Measurements from ENCODE around the gene MDGA2. TPM values are rescaled to one million over a fixed set of nuclear protein-coding genes. Genes with fewer than 3 reads are reported as not detected.

The MDGA2 gene
- total RNA-seq, 1 donor from 2014 or later, result 0.75 TPM

DNA sequence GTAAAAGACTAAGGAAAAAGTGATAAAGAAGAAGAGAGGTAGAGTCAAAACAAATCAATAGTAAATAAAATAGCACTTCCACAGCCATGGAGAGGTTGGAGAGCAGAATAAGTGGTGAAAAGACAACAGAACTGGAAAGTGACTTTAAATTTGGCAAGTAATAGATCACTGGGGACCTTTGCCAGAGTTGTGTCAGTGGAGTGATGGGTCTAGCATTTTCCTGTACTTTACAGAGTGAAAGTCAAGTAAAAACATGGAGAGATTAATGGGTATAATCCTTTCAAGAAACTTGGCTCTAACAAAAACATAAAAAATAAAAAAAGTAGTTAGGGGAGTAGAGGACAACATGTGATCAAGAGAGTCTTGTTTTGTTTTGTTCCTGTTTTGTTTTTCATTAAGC, 521.7 kb downstream of the MDGA2 start:
- Histone ChIP-seq H3K27me3 (ENCODE audit: control insufficient read depth, insufficient read depth, low read length) (no peaks in the 10 kb centered on the region), H3K36me3 (ENCODE audit: control insufficient read depth, insufficient read depth, low read length) (no peaks in the 10 kb centered on the region), H3K4me3 (ENCODE audit: low read depth, low read length) (no peak overlapping the region)
- DNase-seq (ENCODE audit: low read depth), result no peak
- TF ChIP-seq, protein P1, sequence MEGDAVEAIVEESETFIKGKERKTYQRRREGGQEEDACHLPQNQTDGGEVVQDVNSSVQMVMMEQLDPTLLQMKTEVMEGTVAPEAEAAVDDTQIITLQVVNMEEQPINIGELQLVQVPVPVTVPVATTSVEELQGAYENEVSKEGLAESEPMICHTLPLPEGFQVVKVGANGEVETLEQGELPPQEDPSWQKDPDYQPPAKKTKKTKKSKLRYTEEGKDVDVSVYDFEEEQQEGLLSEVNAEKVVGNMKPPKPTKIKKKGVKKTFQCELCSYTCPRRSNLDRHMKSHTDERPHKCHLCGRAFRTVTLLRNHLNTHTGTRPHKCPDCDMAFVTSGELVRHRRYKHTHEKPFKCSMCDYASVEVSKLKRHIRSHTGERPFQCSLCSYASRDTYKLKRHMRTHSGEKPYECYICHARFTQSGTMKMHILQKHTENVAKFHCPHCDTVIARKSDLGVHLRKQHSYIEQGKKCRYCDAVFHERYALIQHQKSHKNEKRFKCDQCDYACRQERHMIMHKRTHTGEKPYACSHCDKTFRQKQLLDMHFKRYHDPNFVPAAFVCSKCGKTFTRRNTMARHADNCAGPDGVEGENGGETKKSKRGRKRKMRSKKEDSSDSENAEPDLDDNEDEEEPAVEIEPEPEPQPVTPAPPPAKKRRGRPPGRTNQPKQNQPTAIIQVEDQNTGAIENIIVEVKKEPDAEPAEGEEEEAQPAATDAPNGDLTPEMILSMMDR (IDR thresholded peaks at IDR 0.05; ENCODE audit: insufficient read depth, low read length, poor library complexity, severe bottlenecking), result no peak

DNA sequence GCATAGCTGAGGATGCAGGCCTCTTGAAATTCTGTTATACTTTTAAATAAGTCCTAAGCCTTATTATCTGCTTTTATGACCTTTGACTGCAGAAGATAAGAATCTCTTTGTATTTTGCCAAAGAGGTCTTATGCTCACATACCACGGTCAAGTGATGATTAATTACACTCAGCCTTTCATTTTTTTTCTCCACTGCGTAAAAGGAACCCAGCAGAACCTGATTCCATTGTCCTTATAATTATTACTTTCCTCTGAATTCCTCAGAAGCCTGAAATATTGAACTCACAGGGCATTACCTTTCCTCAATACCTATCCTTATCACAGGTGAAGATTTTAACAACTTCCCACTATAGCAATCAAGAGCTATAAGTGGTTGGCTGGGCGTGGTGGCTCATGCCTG, 525.1 kb downstream of the MDGA2 start:
- Histone ChIP-seq H3K27me3 (ENCODE audit: control insufficient read depth, insufficient read depth, low read length) (no peaks in the 10 kb centered on the region), H3K36me3 (ENCODE audit: control insufficient read depth, insufficient read depth, low read length) (no peaks in the 10 kb centered on the region), H3K4me3 (ENCODE audit: low read depth, low read length) (no peak overlapping the region)
- DNase-seq (ENCODE audit: low read depth), result no peak
- TF ChIP-seq, protein P1 (IDR thresholded peaks at IDR 0.05; ENCODE audit: insufficient read depth, low read length, poor library complexity, severe bottlenecking), result no peak

DNA sequence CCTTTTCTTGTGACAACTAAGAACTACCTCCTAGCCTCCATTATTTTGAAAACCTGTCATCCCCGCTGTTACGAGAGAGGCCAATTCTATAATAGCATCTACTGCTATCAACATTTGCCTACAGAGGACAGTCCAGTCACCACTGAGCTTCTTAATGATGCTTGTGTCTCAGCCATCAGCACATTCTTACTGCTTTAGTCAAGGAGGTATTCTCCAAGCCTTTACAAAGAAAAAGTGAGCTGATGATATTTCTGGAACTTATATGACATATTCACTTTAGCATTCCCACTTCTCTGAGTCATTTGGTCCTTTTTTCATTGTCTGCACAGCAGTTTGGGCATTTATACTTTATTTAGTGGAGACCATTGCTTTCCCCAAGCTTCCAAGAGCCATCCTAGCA, 526.1 kb downstream of the MDGA2 start:
- TF ChIP-seq, protein P1 (IDR thresholded peaks at IDR 0.05; ENCODE audit: insufficient read depth, low read length, poor library complexity, severe bottlenecking), result no peak

DNA sequence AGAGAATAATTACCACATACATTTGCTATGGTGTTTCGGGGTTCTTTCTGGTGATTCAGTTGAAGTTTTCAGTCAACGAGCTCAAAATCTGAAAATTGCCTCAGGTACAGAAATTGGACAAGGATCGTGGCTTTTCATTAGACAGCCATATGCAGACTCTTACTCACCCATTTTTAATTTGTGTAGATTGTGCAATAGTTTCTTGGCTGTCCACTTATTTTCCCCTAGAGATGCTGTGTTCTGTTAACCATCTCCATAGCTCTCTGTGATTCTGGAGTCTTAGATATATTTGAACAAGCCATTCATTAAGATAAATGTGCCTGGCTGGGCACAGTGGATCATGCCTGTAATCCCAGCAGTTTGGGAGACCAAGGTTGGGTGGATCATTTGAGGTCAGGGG, 526.7 kb downstream of the MDGA2 start:
- DNase-seq (ENCODE audit: low read depth), result no peak
- H3K27me3 ChIP-seq (ENCODE audit: control insufficient read depth, insufficient read depth, low read length), result no peaks in the 10 kb centered on the region
- TF ChIP-seq, protein P1 (IDR thresholded peaks at IDR 0.05; ENCODE audit: insufficient read depth, low read length, poor library complexity, severe bottlenecking), result no peak
- no peaks in the 10 kb centered on the region for H3K36me3 ChIP-seq (ENCODE audit: control insufficient read depth, insufficient read depth, low read length)
- no peak overlapping the region for H3K4me3 ChIP-seq (ENCODE audit: low read depth, low read length)

More for the DNA sequence above, 526.1 kb downstream of the MDGA2 start:
- no peak for DNase-seq (ENCODE audit: low read depth)
- Histone ChIP-seq H3K4me3 (ENCODE audit: low read depth, low read length) (no peak overlapping the region), H3K36me3 (ENCODE audit: control insufficient read depth, insufficient read depth, low read length) (no peaks in the 10 kb centered on the region), H3K27me3 (ENCODE audit: control insufficient read depth, insufficient read depth, low read length) (no peaks in the 10 kb centered on the region)

DNA sequence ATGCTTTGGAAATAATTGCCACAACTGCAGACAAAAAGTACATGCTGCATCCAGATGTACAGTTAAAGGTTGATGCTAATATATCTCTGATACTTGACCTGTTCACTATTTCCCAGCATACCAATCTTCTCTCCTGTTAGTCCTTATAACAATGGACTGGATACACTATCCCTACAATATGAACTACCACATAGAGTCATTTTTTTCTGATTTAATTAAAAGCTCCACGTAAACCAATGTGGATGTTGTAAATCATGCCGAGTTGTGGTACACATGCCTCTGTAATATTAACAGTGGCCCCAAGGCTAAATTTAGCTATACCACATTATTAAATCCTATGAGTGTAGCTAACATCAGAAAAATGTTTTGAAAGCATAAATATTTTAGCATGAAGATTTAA, 554.8 kb downstream of the MDGA2 start:
- H3K27me3 ChIP-seq (ENCODE audit: control insufficient read depth, insufficient read depth, low read length), result no peaks in the 10 kb centered on the region
- H3K36me3 ChIP-seq (ENCODE audit: control insufficient read depth, insufficient read depth, low read length), result no peaks in the 10 kb centered on the region
- DNase-seq (ENCODE audit: low read depth), result no peak
- TF ChIP-seq, protein P1 (IDR thresholded peaks at IDR 0.05; ENCODE audit: insufficient read depth, low read length, poor library complexity, severe bottlenecking), result no peak
- H3K4me3 ChIP-seq (ENCODE audit: low read depth, low read length), result no peak overlapping the region

DNA sequence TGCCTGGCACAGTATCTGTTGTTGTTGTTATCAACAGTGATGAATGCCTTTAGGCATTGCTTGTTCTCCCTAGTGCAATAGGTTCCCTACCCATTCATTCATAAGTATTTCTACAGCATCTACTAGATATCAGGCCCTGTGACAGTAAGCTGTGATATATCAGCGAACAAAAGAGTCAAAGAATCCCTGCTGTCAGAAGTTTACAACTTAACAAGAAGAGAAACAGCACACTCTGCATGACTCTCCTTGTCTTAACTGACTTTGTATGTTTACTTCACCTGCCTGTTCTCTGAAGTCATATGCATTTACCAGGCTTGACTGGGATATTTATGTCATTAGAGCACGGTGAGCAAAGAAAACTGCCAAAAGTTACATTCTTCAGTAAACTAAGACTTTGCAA, 571.6 kb downstream of the MDGA2 start:
- no peak for DNase-seq (ENCODE audit: low read depth)
- Histone ChIP-seq H3K4me3 (ENCODE audit: low read depth, low read length) (no peak overlapping the region), H3K27me3 (ENCODE audit: control insufficient read depth, insufficient read depth, low read length) (no peaks in the 10 kb centered on the region), H3K36me3 (ENCODE audit: control insufficient read depth, insufficient read depth, low read length) (no peaks in the 10 kb centered on the region)
- TF ChIP-seq, protein P1 (IDR thresholded peaks at IDR 0.05; ENCODE audit: insufficient read depth, low read length, poor library complexity, severe bottlenecking), result no peak

All from kidney epithelial cell (primary cell).